ENCODE measurements around the gene ADGRA3.

Gene ADGRA3

GRCh38 chr4:22474636-22475310, 41.1 kb downstream of the ADGRA3 start:
- DNase-seq (ENCODE audit: low read depth), result peak; percentile 45
- no peak for TF ChIP-seq CTCF (IDR thresholded peaks at IDR 0.05; ENCODE audit: insufficient read depth, low read depth, low read length, missing control alignments)
- H3K4me3 ChIP-seq (ENCODE audit: low read length), result no peak overlapping the region

- no peak overlapping the region for H3K4me3 ChIP-seq (ENCODE audit: low read length)
- no peak for TF ChIP-seq CTCF (IDR thresholded peaks at IDR 0.05; ENCODE audit: insufficient read depth, low read depth, low read length, missing control alignments)
- peak; percentile 89 for DNase-seq (ENCODE audit: low read depth)
Measured at GRCh38 chr4:22473268-22473667, 42.6 kb downstream of the ADGRA3 start.

GRCh38 chr4:22471999-22472461, 43.8 kb downstream of the ADGRA3 start:
- peak; percentile 94 for DNase-seq (ENCODE audit: low read depth)
- TF ChIP-seq CTCF (IDR thresholded peaks at IDR 0.05; ENCODE audit: insufficient read depth, low read depth, low read length, missing control alignments), result no peak
- no peak overlapping the region for H3K4me3 ChIP-seq (ENCODE audit: low read length)

GRCh38 chr4:22471419-22471818, 44.4 kb downstream of the ADGRA3 start:
- no peak for DNase-seq (ENCODE audit: low read depth)
- H3K4me3 ChIP-seq (ENCODE audit: low read length), result no peak overlapping the region
- TF ChIP-seq CTCF (IDR thresholded peaks at IDR 0.05; ENCODE audit: insufficient read depth, low read depth, low read length, missing control alignments), result no peak

GRCh38 chr4:22466581-22466980, 49.3 kb downstream of the ADGRA3 start:
- DNase-seq (ENCODE audit: low read depth), result no peak
- H3K4me3 ChIP-seq (ENCODE audit: low read length), result no peak overlapping the region
- no peak for TF ChIP-seq CTCF (IDR thresholded peaks at IDR 0.05; ENCODE audit: insufficient read depth, low read depth, low read length, missing control alignments)

GRCh38 chr4:22465996-22466395, 49.9 kb downstream of the ADGRA3 start:
- TF ChIP-seq CTCF (IDR thresholded peaks at IDR 0.05; ENCODE audit: insufficient read depth, low read depth, low read length, missing control alignments), result no peak
- no peak for DNase-seq (ENCODE audit: low read depth)
- H3K4me3 ChIP-seq (ENCODE audit: low read length), result no peak overlapping the region

GRCh38 chr4:22465349-22465748, 50.5 kb downstream of the ADGRA3 start:
- TF ChIP-seq CTCF (IDR thresholded peaks at IDR 0.05; ENCODE audit: insufficient read depth, low read depth, low read length, missing control alignments), result no peak
- H3K4me3 ChIP-seq (ENCODE audit: low read length), result no peak overlapping the region
- no peak for DNase-seq (ENCODE audit: low read depth)
